HCT116 (cell line): Measurements from ENCODE around the gene TPO. TPM values are rescaled to one million over a fixed set of nuclear protein-coding genes. Genes with fewer than 3 reads are reported as not detected.

Experiments
- ATAC-seq: fragments of 200-7000 bp; cut with Tn5 transposase; 2 replicates; pipeline ENCODE4 v1.9.1; 2020; ENCODE audit warnings: mild to moderate bottlenecking, moderate library complexity
- BruUV-seq: library from RNA; stranded (reverse); fragments of 400-500 nt; replicated peaks from 2 replicates; lab custom pipeline; 2021; lab: Mats Ljungman, UMichigan
- CTCF ChIA-PET: fragments of 300-600 bp; sonication (Branson Sonifier 250); formaldehyde crosslinking; loops from one replicate; lab custom pipeline; 2021; ENCODE audit warnings: antibody characterized with exemption; lab: Charles Lee
- POLR2A ChIA-PET: fragments of 300-600, 350-600 bp; sonication (Branson Sonifier 250); formaldehyde crosslinking; loops from one replicate; lab custom pipeline; 2021; ENCODE audit warnings: antibody characterized with exemption; lab: Charles Lee
- RAD21 ChIA-PET, 2 experiments: fragments of 300-600 bp; sonication (Branson Sonifier 250); formaldehyde crosslinking; loops; one replicate each; lab custom pipeline; 2023; ENCODE audit warnings: low total read pairs in 2 of 2; ENCODE audit not compliant: uncharacterized antibody in 2 of 2, unreplicated experiment in 2 of 2, low non-redundant PET in 1 of 2; lab: Charles Lee
- DNase-seq: peaks from one replicate; pipeline ENCODE4 v3.0.0-alpha.2; 2010; ENCODE audit warnings: low read depth, low spot score
- H2AFZ ChIP-seq: fragments of 200-600 bp; shearing (Covaris generic), sonication (generic); 2 replicates; pipeline ENCODE4 v1.6.1; 2017; ENCODE audit warnings: low read depth, mixed run types, mixed read lengths, antibody characterized with exemption, low read length; ENCODE audit not compliant: poor library complexity, severe bottlenecking
- H3K27ac ChIP-seq: 2 replicates; pipeline ENCODE4 v1.5.1; 2012; ENCODE audit warnings: low read depth, low read length
- H3K27me3 ChIP-seq: fragments of 200-600 bp; sonication (generic); 2 replicates; pipeline ENCODE4 v1.6.1; 2016; ENCODE audit warnings: mixed run types, low read length, mixed read lengths; ENCODE audit not compliant: insufficient read depth
- H3K36me3 ChIP-seq, 2 experiments: fragments of 200-500 bp in 1 of 2; fragments of 200-600 bp in 1 of 2; sonication (Bioruptor generic) in 1 of 2; sonication (generic) in 1 of 2; 2 replicates each; pipeline versions ENCODE4 v1.5.1 to v1.6.1; 2014 to 2016; ENCODE audit warnings: low read length in 2 of 2, inconsistent platforms in 1 of 2, mixed read lengths in 1 of 2, mixed run types in 1 of 2; ENCODE audit not compliant: insufficient read depth in 2 of 2, control insufficient read depth in 1 of 2
- H3K4me1 ChIP-seq, 2 experiments: fragments of 200-600 bp in 1 of 2; sonication (generic) in 1 of 2; 2 replicates each; pipeline versions ENCODE4 v1.5.1 to v1.6.1; 2012 to 2017; ENCODE audit warnings: low read length in 2 of 2, inconsistent platforms in 1 of 2, mild to moderate bottlenecking in 1 of 2, mixed read lengths in 1 of 2, mixed run types in 1 of 2, moderate library complexity in 1 of 2; ENCODE audit not compliant: insufficient read depth in 2 of 2, control insufficient read depth in 1 of 2
- H3K4me2 ChIP-seq: fragments of 200-600 bp; sonication (generic); 2 replicates; pipeline ENCODE4 v1.6.1; 2017; ENCODE audit warnings: mixed run types, low read length, mixed read lengths
- H3K4me3 ChIP-seq, 2 experiments: fragments of 200-600 bp in 1 of 2; sonication (generic) in 1 of 2; replicated peaks in 1 of 2; 2 replicates each; pipeline ENCODE4 v1.5.1; 2011 to 2016; ENCODE audit warnings: low read length in 2 of 2, control low read depth in 1 of 2, low read depth in 1 of 2, mild to moderate bottlenecking in 1 of 2, mixed read lengths in 1 of 2, mixed run types in 1 of 2
- H3K79me2 ChIP-seq: fragments of 200-600 bp; sonication (generic); 2 replicates; pipeline ENCODE4 v1.6.1; 2017; ENCODE audit warnings: mild to moderate bottlenecking, mixed run types, low read length, moderate library complexity, mixed read lengths; ENCODE audit not compliant: insufficient read depth
- H3K9ac ChIP-seq: fragments of 200-600 bp; sonication (generic); 2 replicates; pipeline ENCODE4 v1.6.1; 2016; ENCODE audit warnings: low read length, mixed read lengths
- H3K9me2 ChIP-seq: fragments of 200-600 bp; sonication (generic), shearing (Covaris generic); 2 replicates; pipeline ENCODE4 v1.6.1; 2017; ENCODE audit warnings: mixed run types, mild to moderate bottlenecking, moderate library complexity; ENCODE audit not compliant: insufficient read depth
- H3K9me3 ChIP-seq, 2 experiments: fragments of 200-500 bp in 1 of 2; fragments of 200-600 bp in 1 of 2; sonication (Bioruptor generic) in 1 of 2; sonication (generic) in 1 of 2; 2 replicates each; pipeline ENCODE4 v1.6.1; 2014 to 2017; ENCODE audit warnings: low read length in 2 of 2, mixed read lengths in 2 of 2, inconsistent platforms in 1 of 2, low read depth in 1 of 2, mild to moderate bottlenecking in 1 of 2, mixed run types in 1 of 2, moderate library complexity in 1 of 2; ENCODE audit not compliant: control insufficient read depth in 1 of 2, insufficient read depth in 1 of 2
- H4K20me1 ChIP-seq: fragments of 200-600 bp; sonication (generic), shearing (Covaris generic); 2 replicates; pipeline ENCODE4 v1.6.1; 2017; ENCODE audit warnings: mixed run types, mild to moderate bottlenecking, moderate library complexity; ENCODE audit not compliant: insufficient read depth
- CEBPB ChIP-seq: IDR thresholded peaks from 2 replicates; pipeline ENCODE4 v1.6.1; 2012; ENCODE audit warnings: low read depth
- EGR1 ChIP-seq: IDR thresholded peaks from 2 replicates; pipeline ENCODE4 v1.6.1; 2012; ENCODE audit warnings: low read depth
- ELF1 ChIP-seq: IDR thresholded peaks from 2 replicates; pipeline ENCODE4 v1.6.1; 2012; ENCODE audit warnings: low read depth, borderline replicate concordance
- EZH2 ChIP-seq: fragments of 200-600 bp; sonication (generic); IDR thresholded peaks from 2 replicates; pipeline ENCODE4 v1.6.1; 2017; ENCODE audit warnings: antibody characterized with exemption, mixed run types
- EZH2phosphoT487 ChIP-seq: fragments of 200-600 bp; IDR thresholded peaks from 2 replicates; pipeline ENCODE4 v1.6.1; 2018; ENCODE audit warnings: antibody characterized with exemption, borderline replicate concordance
- FOSL1 ChIP-seq: IDR thresholded peaks from 2 replicates; pipeline ENCODE4 v1.6.1; 2012; ENCODE audit warnings: low read depth
- JUND ChIP-seq: IDR thresholded peaks from 2 replicates; pipeline ENCODE4 v1.6.1; 2012
- MAX ChIP-seq: IDR thresholded peaks from 2 replicates; pipeline ENCODE4 v1.6.1; 2012
- POLR2A ChIP-seq: IDR thresholded peaks from 2 replicates; pipeline ENCODE4 v1.7.0; 2011; ENCODE audit warnings: borderline replicate concordance; ENCODE audit not compliant: insufficient read depth, insufficient read length; ENCODE audit errors: extremely low read depth
- POLR2AphosphoS5 ChIP-seq: IDR thresholded peaks from 2 replicates; pipeline ENCODE4 v1.6.1; 2011; ENCODE audit warnings: mild to moderate bottlenecking, low read depth, low read length, moderate library complexity
- RAD21 ChIP-seq: IDR thresholded peaks from 2 replicates; pipeline ENCODE4 v1.6.1; 2012; ENCODE audit warnings: low read depth, mild to moderate bottlenecking
- REST ChIP-seq: IDR thresholded peaks from 2 replicates; pipeline ENCODE4 v1.6.1; 2012; ENCODE audit warnings: low read depth
- SIN3A ChIP-seq: IDR thresholded peaks from 2 replicates; pipeline ENCODE4 v1.6.1; 2012; ENCODE audit warnings: low read depth
- SP1 ChIP-seq: IDR thresholded peaks from 2 replicates; pipeline ENCODE4 v1.6.1; 2012; ENCODE audit warnings: low read depth
- TCF7L2 ChIP-seq: IDR thresholded peaks from 2 replicates; pipeline ENCODE4 v1.7.0; 2011; ENCODE audit warnings: borderline replicate concordance, inconsistent platforms; ENCODE audit not compliant: insufficient read depth, insufficient read length; ENCODE audit errors: extremely low read depth
- ZBTB33 ChIP-seq: IDR thresholded peaks from 2 replicates; pipeline ENCODE4 v1.6.1; 2011; ENCODE audit warnings: mild to moderate bottlenecking, low read length, moderate library complexity; ENCODE audit not compliant: insufficient replicate concordance; ENCODE audit errors: extremely low read depth
- ZFX ChIP-seq: fragments of 450-650 bp; IDR thresholded peaks from 2 replicates; pipeline ENCODE4 v1.6.1; 2017
- ZNF274 ChIP-seq: fragments of 200-500 bp; sonication (Bioruptor generic); IDR thresholded peaks from 2 replicates; pipeline ENCODE4 v1.6.1; 2014; ENCODE audit warnings: mild to moderate bottlenecking, low read depth, low read length, inconsistent platforms
- intact Hi-C: fragments of 100-400 bp; cut with micrococcal nuclease; formaldehyde crosslinking; loops from 2 replicates; pipeline ENCODE4 v1.10.0; 2022
- total RNA-seq: library from RNA; stranded (reverse); gene quantifications from one replicate; pipeline ENCODE4 v1.2.1, GENCODE V29; 2021; ENCODE audit not compliant: unreplicated experiment
- TF ChIP-seq, protein P1 (sequence below): IDR thresholded peaks from 2 replicates; pipeline ENCODE4 v1.6.1; 2012
- TF ChIP-seq, protein P2 (sequence below), 3 experiments: fragments of 200-600 bp in 1 of 3; sonication (generic) in 1 of 3; IDR thresholded peaks in 2 of 3; conservative IDR thresholded peaks in 1 of 3; 2 replicates each; pipeline ENCODE4 v1.5.1; 2012 to 2017; ENCODE audit warnings: low read depth in 2 of 3, low read length in 2 of 3, antibody characterized with exemption in 1 of 3, borderline replicate concordance in 1 of 3, control low read depth in 1 of 3, mild to moderate bottlenecking in 1 of 3, mixed read lengths in 1 of 3, mixed run types in 1 of 3, moderate library complexity in 1 of 3; ENCODE audit not compliant: insufficient read depth in 1 of 3

TPO gene
- total RNA-seq, 1 experiment from 2014 or later, result not detected

GRCh38 chr2:1437101-1437500, 23.8 kb downstream of the TPO start:
- Histone ChIP-seq H3K4me3 (no peak overlapping the region), H3K9me3 (no peaks in the 10 kb centered on the region), H3K4me1 (no peaks in the 10 kb centered on the region), H3K27ac (no peak overlapping the region), H3K4me2 (no peak overlapping the region), H2AFZ (no peak overlapping the region), H3K9ac (no peak overlapping the region), H3K27me3 (no peaks in the 10 kb centered on the region; the same call in 1 of the 2 replicates), H4K20me1 (no peaks in the 10 kb centered on the region), H3K79me2 (no peaks in the 10 kb centered on the region), H3K9me2 (no peaks in the 10 kb centered on the region), H3K36me3 (no peaks in the 10 kb centered on the region)
- ATAC-seq, result no peak
- DNase-seq, result no peak
- ChIA-PET CTCF (no interaction called here), POLR2A (no interaction called here), RAD21 (no interaction called here)
- no TSS peak for BruUV-seq
- TF ChIP-seq REST (no peak), RAD21 (no peak), CEBPB (no peak), SIN3A (no peak), POLR2AphosphoS5 (no peak), MAX (no peak), ZFX (no peak), ZNF274 (no peak), EZH2phosphoT487 (no peak), ZBTB33 (no peak), EGR1 (no peak), TCF7L2 (no peak), SP1 (no peak), FOSL1 (no peak), EZH2 (no peak), ELF1 (no peak), POLR2A (no peak), JUND (no peak)
- TF ChIP-seq, protein P1, sequence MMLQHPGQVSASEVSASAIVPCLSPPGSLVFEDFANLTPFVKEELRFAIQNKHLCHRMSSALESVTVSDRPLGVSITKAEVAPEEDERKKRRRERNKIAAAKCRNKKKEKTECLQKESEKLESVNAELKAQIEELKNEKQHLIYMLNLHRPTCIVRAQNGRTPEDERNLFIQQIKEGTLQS, result no peak
- TF ChIP-seq, protein P2, sequence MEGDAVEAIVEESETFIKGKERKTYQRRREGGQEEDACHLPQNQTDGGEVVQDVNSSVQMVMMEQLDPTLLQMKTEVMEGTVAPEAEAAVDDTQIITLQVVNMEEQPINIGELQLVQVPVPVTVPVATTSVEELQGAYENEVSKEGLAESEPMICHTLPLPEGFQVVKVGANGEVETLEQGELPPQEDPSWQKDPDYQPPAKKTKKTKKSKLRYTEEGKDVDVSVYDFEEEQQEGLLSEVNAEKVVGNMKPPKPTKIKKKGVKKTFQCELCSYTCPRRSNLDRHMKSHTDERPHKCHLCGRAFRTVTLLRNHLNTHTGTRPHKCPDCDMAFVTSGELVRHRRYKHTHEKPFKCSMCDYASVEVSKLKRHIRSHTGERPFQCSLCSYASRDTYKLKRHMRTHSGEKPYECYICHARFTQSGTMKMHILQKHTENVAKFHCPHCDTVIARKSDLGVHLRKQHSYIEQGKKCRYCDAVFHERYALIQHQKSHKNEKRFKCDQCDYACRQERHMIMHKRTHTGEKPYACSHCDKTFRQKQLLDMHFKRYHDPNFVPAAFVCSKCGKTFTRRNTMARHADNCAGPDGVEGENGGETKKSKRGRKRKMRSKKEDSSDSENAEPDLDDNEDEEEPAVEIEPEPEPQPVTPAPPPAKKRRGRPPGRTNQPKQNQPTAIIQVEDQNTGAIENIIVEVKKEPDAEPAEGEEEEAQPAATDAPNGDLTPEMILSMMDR (IDR thresholded peaks at IDR 0.05 in 2 of 3, conservative IDR thresholded peaks at IDR 0.05 in 1 of 3; ENCODE audit: borderline replicate concordance in 1 of 3, insufficient read depth in 1 of 3, low read depth in 2 of 3, low read length in 2 of 3), result no peak
- intact Hi-C loops, result no loop called here
